ENCODE data around the gene SOX5. TPM values are rescaled to one million over a fixed set of nuclear protein-coding genes. Genes with fewer than 3 reads are reported as not detected.

Gene SOX5
- 2.4 TPM for polyA plus RNA-seq (2013, experiment 1 of 2)
- 8.0 TPM for polyA plus RNA-seq (2013, experiment 2 of 2)

GRCh38 chr12:23949348-23950209 is at the start of gene SOX5:
TSS of gene SOX5 (minus strand) at chr12:23949670. CDS start at chr12:23949601, 69 bp downstream.
- 11% methylated on average over 9 of the region's 13 CpGs for WGBS
- peak within 1 kb of the TSS; percentile 58; the same call in 1 of the 2 replicates for H3K9ac ChIP-seq (ENCODE audit: low read depth, low read length)
- peaks cover 28% of the 10 kb centered on the region for H3K27me3 ChIP-seq (ENCODE audit: insufficient read depth, low read length)
- peak within 1 kb of the TSS; percentile 68 for H3K4me3 ChIP-seq (ENCODE audit: low read length)
- peaks cover 14% of the 10 kb centered on the region for H3K4me1 ChIP-seq (ENCODE audit: insufficient read depth, low read length)
- H3K27ac ChIP-seq (ENCODE audit: low read depth, low read length) = no peak within 1 kb of the TSS
- H3K9me3 ChIP-seq (ENCODE audit: insufficient read depth, low read depth, low read length) = no peaks in the 10 kb centered on the region
- no peaks in the 10 kb centered on the region for H3K36me3 ChIP-seq (ENCODE audit: insufficient read depth, low read length)

DNA sequence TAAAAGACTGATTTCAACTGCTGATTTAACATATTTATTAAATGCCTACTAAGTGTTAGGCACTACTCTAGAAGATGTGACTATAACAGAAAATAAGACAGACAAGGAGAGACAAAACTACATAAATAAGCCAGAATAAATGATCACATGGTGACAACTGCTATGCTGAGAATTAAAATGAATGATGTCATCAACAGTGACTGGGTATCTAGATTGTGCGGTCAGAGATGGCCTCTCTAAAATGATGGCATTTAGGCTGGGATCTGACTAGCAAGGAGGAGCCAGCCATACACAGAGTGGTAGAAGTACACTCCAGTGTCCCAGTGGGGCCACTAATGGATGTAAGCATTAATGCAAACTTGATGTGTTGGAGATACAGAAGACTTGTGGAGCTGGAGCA is 37.6 kb upstream of the SOX5 start:
- Histone ChIP-seq H3K27ac (ENCODE audit: low read depth, low read length) (no peak overlapping the region), H3K27me3 (ENCODE audit: insufficient read depth, low read length) (no peaks in the 10 kb centered on the region), H3K4me1 (ENCODE audit: insufficient read depth, low read length) (no peaks in the 10 kb centered on the region), H3K36me3 (ENCODE audit: insufficient read depth, low read length) (no peaks in the 10 kb centered on the region), H3K9ac (ENCODE audit: low read depth, low read length) (no peak overlapping the region), H3K9me3 (ENCODE audit: insufficient read depth, low read depth, low read length) (no peaks in the 10 kb centered on the region), H3K4me3 (ENCODE audit: low read length) (no peak overlapping the region)
- 94% methylated on average over 1 of the region's 1 CpG for WGBS

- WGBS = 96% methylated on average over 3 of the region's 3 CpGs
- H3K27ac ChIP-seq (ENCODE audit: low read depth, low read length) = no peak overlapping the region
- H3K4me1 ChIP-seq (ENCODE audit: insufficient read depth, low read length) = no peaks in the 10 kb centered on the region
- no peaks in the 10 kb centered on the region for H3K27me3 ChIP-seq (ENCODE audit: insufficient read depth, low read length)
- no peak overlapping the region for H3K4me3 ChIP-seq (ENCODE audit: low read length)
- H3K9me3 ChIP-seq (ENCODE audit: insufficient read depth, low read depth, low read length) = no peaks in the 10 kb centered on the region
- H3K9ac ChIP-seq (ENCODE audit: low read depth, low read length) = no peak overlapping the region
- no peaks in the 10 kb centered on the region for H3K36me3 ChIP-seq (ENCODE audit: insufficient read depth, low read length)
Observed at GRCh38 chr12:23980826-23981225, 31.4 kb upstream of the SOX5 start.

DNA sequence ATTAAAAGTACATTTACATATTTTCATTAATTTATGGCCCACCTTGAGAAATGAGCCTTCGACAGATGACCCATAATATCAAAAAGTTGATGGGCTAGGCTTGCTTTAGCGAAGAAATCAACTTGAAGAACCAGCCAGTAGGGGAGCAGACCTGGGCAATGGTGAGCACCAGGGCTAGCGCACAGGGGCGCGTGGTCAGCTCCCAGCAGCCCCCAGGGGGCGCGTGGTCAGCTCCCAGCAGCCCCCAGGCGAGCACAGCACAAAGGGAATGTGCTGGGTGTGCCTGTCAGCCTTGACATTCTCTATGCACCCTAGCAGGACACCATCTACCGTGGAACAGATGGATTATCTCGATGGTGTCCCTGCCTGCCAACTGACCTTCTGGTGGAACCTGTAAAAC is 15.3 kb upstream of the SOX5 start:
- H3K4me1 ChIP-seq (ENCODE audit: insufficient read depth, low read length) = no peaks in the 10 kb centered on the region
- no peaks in the 10 kb centered on the region for H3K36me3 ChIP-seq (ENCODE audit: insufficient read depth, low read length)
- no peaks in the 10 kb centered on the region for H3K27me3 ChIP-seq (ENCODE audit: insufficient read depth, low read length)
- H3K4me3 ChIP-seq (ENCODE audit: low read length) = no peak overlapping the region
- no peaks in the 10 kb centered on the region for H3K9me3 ChIP-seq (ENCODE audit: insufficient read depth, low read depth, low read length)
- WGBS = 85% methylated on average over 10 of the region's 10 CpGs
- no peak overlapping the region for H3K27ac ChIP-seq (ENCODE audit: low read depth, low read length)
- no peak overlapping the region for H3K9ac ChIP-seq (ENCODE audit: low read depth, low read length)

GRCh38 chr12:23959826-23960225 is 10.4 kb upstream of the SOX5 start:
- Histone ChIP-seq H3K4me1 (ENCODE audit: insufficient read depth, low read length) (no peaks in the 10 kb centered on the region), H3K27me3 (ENCODE audit: insufficient read depth, low read length) (no peaks in the 10 kb centered on the region), H3K9ac (ENCODE audit: low read depth, low read length) (no peak overlapping the region), H3K27ac (ENCODE audit: low read depth, low read length) (no peak overlapping the region), H3K9me3 (ENCODE audit: insufficient read depth, low read depth, low read length) (no peaks in the 10 kb centered on the region), H3K36me3 (ENCODE audit: insufficient read depth, low read length) (no peaks in the 10 kb centered on the region), H3K4me3 (ENCODE audit: low read length) (no peak overlapping the region)
- WGBS = 67% methylated on average over 1 of the region's 1 CpG

DNA sequence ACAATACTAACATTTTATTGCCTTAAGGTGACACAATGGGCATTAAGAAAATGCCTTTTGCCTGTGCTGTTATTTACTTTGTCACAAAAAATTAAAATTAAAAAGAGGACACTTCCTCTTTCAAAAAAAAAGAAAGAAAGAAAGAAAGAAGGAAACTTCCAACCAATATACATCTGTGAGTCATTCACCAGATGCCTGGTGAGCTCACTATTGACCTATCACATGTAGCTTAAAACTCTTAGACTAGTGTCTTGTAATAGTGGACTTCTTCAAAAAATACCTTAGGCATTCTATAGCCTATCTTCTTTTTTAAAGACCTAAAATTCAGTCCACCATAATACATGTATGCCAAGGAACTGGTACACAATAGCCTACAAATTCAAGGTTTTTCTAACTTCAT is 4.9 kb upstream of the SOX5 start:
- Histone ChIP-seq H3K9ac (ENCODE audit: low read depth, low read length) (no peak overlapping the region), H3K4me3 (ENCODE audit: low read length) (no peak overlapping the region), H3K27me3 (ENCODE audit: insufficient read depth, low read length) (peaks cover 16% of the 10 kb centered on the region), H3K36me3 (ENCODE audit: insufficient read depth, low read length) (no peaks in the 10 kb centered on the region), H3K9me3 (ENCODE audit: insufficient read depth, low read depth, low read length) (no peaks in the 10 kb centered on the region), H3K27ac (ENCODE audit: low read depth, low read length) (no peak overlapping the region), H3K4me1 (ENCODE audit: insufficient read depth, low read length) (peaks cover 7% of the 10 kb centered on the region)

DNA sequence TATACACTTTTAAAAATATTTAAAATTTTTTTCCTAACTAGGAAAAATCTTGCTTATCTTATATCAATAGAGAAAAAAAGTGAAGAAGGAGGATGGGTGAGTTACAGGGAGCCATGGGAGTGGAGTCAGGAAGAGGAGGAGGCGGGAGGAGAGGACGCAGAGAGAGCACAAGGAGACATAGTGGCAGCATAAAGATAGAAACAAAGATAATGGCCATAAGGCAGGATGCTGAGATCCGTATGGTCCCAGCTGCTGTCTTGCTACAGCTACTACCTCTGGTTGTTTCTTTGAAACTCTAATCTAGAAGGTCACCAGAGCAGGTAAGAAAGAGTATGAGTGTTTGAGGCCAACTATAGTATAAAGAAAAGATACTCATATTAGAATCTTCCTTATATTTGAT is 2.6 kb upstream of the SOX5 start:
- Histone ChIP-seq H3K27me3 (ENCODE audit: insufficient read depth, low read length) (peaks cover 28% of the 10 kb centered on the region), H3K9me3 (ENCODE audit: insufficient read depth, low read depth, low read length) (no peaks in the 10 kb centered on the region), H3K9ac (ENCODE audit: low read depth, low read length) (no peak overlapping the region), H3K4me1 (ENCODE audit: insufficient read depth, low read length) (peaks cover 14% of the 10 kb centered on the region), H3K27ac (ENCODE audit: low read depth, low read length) (no peak overlapping the region), H3K4me3 (ENCODE audit: low read length) (no peak overlapping the region), H3K36me3 (ENCODE audit: insufficient read depth, low read length) (no peaks in the 10 kb centered on the region)
- 83% methylated on average over 3 of the region's 3 CpGs for WGBS

GRCh38 chr12:23950775-23951451 is 1.4 kb upstream of the SOX5 start:
- peaks cover 14% of the 10 kb centered on the region for H3K4me1 ChIP-seq (ENCODE audit: insufficient read depth, low read length)
- H3K9ac ChIP-seq (ENCODE audit: low read depth, low read length) = peak overlapping the region; percentile 46; the same call in 1 of the 2 replicates
- no peaks in the 10 kb centered on the region for H3K9me3 ChIP-seq (ENCODE audit: insufficient read depth, low read depth, low read length)
- 15% methylated on average over 9 of the region's 11 CpGs for WGBS
- H3K36me3 ChIP-seq (ENCODE audit: insufficient read depth, low read length) = no peaks in the 10 kb centered on the region
- no peak overlapping the region for H3K27ac ChIP-seq (ENCODE audit: low read depth, low read length)
- H3K27me3 ChIP-seq (ENCODE audit: insufficient read depth, low read length) = peaks cover 28% of the 10 kb centered on the region
- H3K4me3 ChIP-seq (ENCODE audit: low read length) = peak overlapping the region; percentile 68

- Histone ChIP-seq H3K27me3 (ENCODE audit: insufficient read depth, low read length) (peaks cover 28% of the 10 kb centered on the region), H3K9me3 (ENCODE audit: insufficient read depth, low read depth, low read length) (no peaks in the 10 kb centered on the region), H3K4me3 (ENCODE audit: low read length) (peak overlapping the region; percentile 68), H3K9ac (ENCODE audit: low read depth, low read length) (peak overlapping the region; percentile 46; the same call in 1 of the 2 replicates), H3K4me1 (ENCODE audit: insufficient read depth, low read length) (peaks cover 14% of the 10 kb centered on the region), H3K36me3 (ENCODE audit: insufficient read depth, low read length) (no peaks in the 10 kb centered on the region), H3K27ac (ENCODE audit: low read depth, low read length) (no peak overlapping the region)
- 0% methylated on average over 16 of the region's 17 CpGs for WGBS
Observed at GRCh38 chr12:23950210-23950774, 822 bp upstream of the SOX5 start.

- Histone ChIP-seq H3K36me3 (ENCODE audit: insufficient read depth, low read length) (no peaks in the 10 kb centered on the region), H3K4me3 (ENCODE audit: low read length) (peak overlapping the region; percentile 68; the same call in 1 of the 2 replicates), H3K9ac (ENCODE audit: low read depth, low read length) (no peak overlapping the region), H3K27me3 (ENCODE audit: insufficient read depth, low read length) (peaks cover 28% of the 10 kb centered on the region), H3K27ac (ENCODE audit: low read depth, low read length) (no peak overlapping the region), H3K4me1 (ENCODE audit: insufficient read depth, low read length) (peaks cover 21% of the 10 kb centered on the region), H3K9me3 (ENCODE audit: insufficient read depth, low read depth, low read length) (no peaks in the 10 kb centered on the region)
- WGBS = 85% methylated on average over 4 of the region's 4 CpGs
Observed at GRCh38 chr12:23948291-23948690, 1.2 kb downstream of the SOX5 start.

DNA sequence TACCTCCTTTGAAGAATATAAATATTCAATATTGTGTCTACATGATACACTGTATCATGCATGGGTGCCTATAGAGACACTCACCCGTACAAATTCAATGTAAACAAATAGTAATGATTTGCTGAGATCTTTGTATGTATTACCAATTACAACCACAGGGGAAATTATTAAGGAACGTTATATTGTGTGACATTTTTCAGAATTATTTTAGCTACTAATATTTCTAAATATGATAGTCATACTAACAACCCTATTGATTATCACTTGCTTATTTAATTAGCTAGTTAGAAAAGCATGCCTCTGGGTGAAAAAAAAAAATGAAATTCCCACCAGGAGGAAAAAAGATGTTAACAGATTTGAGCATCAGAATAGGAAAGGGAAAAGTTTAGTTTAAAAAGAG is 2.1 kb downstream of the SOX5 start:
- Histone ChIP-seq H3K9me3 (ENCODE audit: insufficient read depth, low read depth, low read length) (no peaks in the 10 kb centered on the region), H3K27ac (ENCODE audit: low read depth, low read length) (no peak overlapping the region), H3K36me3 (ENCODE audit: insufficient read depth, low read length) (no peaks in the 10 kb centered on the region), H3K4me3 (ENCODE audit: low read length) (peak overlapping the region; percentile 68; the same call in 1 of the 2 replicates), H3K4me1 (ENCODE audit: insufficient read depth, low read length) (peaks cover 21% of the 10 kb centered on the region), H3K9ac (ENCODE audit: low read depth, low read length) (no peak overlapping the region), H3K27me3 (ENCODE audit: insufficient read depth, low read length) (peaks cover 28% of the 10 kb centered on the region)
- no CpG with 5 or more reads among the region's 2 CpGs for WGBS
